SK-N-DZ (cell line): ENCODE results near the gene HSF2BP.
"Not testable (repeated sequence)": the region's sequence is repeated elsewhere in the genome, so short reads cannot be mapped to it uniquely, and the experiment has no call there.

Experiments
- DNase-seq: peaks from one replicate; pipeline ENCODE4 v3.0.0-alpha.2; 2015; ENCODE audit warnings: low spot score

The HSF2BP gene

DNA sequence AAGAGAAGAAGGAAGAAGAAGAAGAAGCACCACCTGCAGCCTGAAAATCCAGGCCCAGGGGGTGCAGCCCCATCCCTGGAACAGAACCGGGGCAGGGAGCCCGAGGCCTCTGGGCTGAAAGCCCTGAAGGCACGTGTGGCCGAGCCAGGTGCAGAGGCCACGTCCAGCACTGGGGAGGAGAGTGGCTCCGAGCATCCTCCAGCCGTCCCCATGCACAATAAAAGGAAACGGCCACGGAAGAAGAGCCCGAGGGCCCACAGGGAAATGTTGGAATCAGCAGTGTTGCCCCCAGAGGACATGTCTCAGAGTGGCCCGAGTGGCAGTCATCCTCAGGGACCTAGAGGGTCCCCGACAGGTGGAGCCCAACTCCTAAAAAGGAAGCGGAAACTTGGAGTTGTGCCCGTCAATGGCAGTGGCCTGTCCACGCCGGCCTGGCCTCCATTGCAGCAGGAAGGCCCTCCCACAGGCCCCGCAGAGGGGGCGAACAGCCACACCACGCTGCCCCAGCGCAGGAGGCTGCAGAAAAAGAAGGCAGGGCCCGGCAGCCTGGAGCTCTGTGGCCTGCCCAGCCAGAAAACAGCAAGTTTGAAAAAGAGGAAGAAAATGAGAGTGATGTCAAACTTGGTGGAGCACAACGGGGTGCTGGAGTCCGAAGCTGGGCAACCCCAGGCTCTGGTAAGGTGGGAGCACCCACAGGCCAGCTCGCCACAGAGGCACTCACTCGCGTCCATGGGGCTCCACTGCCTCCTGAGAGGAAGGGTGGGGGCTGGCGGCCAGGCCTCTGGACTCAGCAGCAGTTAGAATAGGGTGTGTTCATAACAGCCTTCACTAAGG lies 28.5 kb upstream of the HSF2BP start:
- no peak for DNase-seq

DNA sequence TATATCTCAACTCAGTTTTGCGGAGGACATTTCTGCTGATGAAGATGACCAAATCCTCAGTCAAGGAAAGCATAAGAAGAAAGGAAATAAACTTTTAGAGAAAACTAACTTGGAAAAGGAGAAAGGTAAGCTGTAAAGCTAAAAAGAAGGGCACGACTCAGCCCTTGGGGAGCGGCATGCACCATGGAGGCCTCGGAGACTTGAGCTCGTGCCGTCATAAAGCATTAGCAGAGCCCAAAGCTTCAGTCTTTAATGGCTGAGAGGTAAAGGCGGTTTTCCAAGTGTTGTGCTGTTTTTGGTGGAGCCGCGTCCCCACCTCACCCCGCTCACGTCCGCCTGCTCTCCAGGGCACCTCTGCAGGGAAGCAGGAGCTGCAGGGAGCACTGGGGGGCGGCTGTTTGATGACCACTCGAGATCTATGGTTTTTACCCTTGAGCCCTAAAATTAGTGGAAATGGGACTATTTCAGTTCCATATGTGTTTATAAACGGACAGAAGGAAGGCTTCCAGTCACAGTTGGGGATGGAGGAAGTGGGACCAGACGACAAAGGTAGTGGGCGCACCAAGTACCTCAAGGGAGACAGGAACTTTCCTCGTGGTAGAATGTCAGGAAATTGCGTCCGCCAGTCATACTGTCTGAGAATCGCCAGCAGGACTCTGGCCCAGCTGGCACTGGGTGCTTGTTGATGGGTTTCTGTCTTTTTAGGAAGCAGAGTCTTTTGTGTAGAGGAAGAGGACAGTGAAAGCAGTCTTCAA lies 27.7 kb upstream of the HSF2BP start:
- DNase-seq: no peak

- DNase-seq: no peak
Observed at GRCh38 chr21:43684424-43684823, 25.1 kb upstream of the HSF2BP start.

DNA sequence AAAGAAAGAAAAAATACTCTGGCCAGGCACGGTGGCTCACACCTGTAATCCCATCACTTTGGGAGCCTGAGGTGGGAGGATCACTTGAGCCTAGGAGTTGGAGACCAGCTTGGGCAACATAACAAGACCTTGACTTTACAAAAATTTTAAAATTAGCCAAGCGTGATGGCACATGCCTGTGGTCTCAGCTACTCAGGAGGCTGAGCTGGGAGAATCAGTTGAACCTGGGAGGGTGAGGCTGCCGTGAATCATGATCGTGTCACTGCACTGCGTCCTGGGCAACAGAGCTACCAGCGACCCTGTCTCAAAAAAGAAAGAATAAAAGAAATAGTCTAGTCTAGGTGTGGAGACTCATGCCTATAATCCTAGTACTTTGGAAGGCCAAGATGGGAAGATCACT lies 22.4 kb upstream of the HSF2BP start:
- no peak for DNase-seq

DNA sequence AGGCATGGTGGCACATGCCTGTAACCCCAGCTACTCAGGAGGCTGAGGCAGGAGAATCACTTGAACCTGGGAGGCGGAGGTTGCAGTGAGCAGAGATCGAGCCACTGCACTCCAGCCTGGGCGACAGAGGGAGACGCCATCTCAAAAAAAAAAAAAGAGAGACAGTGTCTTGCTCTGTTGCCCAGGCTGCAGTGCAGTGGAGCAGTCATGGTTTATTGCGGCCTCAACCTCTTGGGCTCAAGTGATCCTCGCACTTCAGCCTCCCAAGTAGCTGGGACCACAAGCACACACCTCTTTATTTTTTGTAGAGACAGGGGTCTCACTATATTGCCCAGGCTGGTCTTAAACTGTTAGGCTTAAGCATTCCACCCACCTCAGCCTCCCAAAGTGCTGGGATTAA lies 21.1 kb upstream of the HSF2BP start:
- DNase-seq: not testable (repeated sequence)

- no peak for DNase-seq
Observed at GRCh38 chr21:43679951-43680350, 20.7 kb upstream of the HSF2BP start.

DNA sequence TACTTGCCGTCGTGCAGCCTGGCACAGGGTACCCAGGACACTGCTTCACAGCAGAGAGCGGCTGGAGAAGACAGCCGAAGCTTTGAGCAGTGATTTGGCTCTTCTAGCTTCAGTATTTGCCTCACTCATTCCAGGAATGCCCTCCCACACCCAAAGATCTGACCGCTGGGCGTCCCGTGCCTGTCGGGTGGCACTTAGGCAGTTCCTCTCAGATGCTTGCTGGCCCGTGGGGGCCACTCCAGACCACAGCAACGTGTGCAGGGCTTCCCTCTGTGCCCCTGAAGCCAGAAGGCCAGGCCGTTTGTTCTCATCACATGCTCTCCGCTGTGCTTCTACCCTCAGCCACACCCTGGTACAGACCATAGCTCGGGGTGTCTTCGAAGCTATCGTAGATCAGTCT lies 17.1 kb upstream of the HSF2BP start:
- DNase-seq: no peak

DNA sequence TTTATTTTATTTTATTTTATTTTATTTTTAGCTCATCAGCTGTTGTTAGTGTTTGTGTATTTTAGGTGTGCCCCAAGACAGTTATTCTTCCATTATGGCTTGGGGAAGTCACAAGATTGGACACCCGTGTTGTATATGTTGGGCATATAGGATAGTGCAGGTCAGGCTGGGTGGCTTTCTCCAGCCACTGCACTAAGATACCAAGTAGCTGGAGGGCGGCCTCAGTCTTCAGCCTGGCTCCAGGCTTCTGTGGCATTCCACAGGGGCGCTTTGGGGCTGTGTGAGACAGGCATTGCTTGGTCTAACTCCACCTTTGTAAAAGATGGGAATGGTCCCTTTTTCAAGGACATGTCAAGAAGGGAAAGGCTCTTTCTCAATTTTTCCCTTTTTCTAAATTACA lies 16.6 kb upstream of the HSF2BP start:
- no peak for DNase-seq

GRCh38 chr21:43669828-43670605 lies 10.7 kb upstream of the HSF2BP start:
- no peak for DNase-seq

- DNase-seq: no peak
Observed at GRCh38 chr21:43667191-43667904, 8.1 kb upstream of the HSF2BP start.

DNA sequence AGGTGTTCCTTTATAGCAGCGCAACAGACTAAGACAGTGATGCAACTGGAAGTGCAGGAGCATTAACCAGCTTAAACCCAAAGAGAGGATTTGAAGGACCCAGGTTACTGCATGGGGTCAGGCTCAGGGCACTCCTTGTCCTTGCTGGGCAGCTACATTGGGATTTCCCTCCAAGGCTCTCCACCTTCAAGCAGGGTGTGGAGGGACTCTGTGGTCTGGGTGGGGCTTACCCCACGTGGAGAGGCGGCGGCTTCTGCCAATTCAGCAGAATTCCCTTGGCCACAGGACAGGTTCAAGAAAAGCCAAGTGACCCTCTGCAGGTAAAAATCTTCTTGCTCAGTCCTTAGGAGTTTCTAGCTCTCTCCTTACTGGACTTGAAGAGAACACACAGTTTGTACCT lies 6.6 kb upstream of the HSF2BP start:
- DNase-seq: no peak

DNA sequence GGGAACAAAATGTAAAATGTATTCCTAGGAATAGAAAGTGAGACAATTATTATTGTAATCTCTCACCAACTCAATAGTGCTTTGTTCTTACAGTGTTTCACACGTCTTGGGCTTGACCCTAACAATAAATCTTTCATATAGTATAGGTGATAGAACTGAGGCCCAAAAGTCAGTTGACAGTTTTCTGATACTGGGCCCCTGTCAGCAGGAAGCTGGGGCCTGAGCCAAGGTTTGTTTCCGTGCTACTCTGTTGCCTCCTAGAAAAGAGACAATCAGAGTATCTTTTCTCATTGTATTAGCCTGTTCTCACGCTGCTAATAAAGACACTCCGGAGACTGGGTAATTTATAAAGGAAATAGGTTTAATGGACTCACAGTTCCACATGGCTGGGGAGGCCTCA lies 5.1 kb upstream of the HSF2BP start:
- DNase-seq: no peak

- no peak for DNase-seq
Observed at GRCh38 chr21:43663033-43663432, 3.7 kb upstream of the HSF2BP start.

- DNase-seq: no peak
Observed at GRCh38 chr21:43662286-43662685, 3.0 kb upstream of the HSF2BP start.

GRCh38 chr21:43658769-43659135 lies 536 bp downstream of the HSF2BP start:
- no peak for DNase-seq

- no peak for DNase-seq
Observed at GRCh38 chr21:43658088-43658741, 1.1 kb downstream of the HSF2BP start.

- no peak for DNase-seq
Observed at GRCh38 chr21:43657355-43658087, 1.8 kb downstream of the HSF2BP start.

GRCh38 chr21:43654806-43655489 lies 4.3 kb downstream of the HSF2BP start:
- no peak for DNase-seq

- no peak for DNase-seq
Observed at GRCh38 chr21:43653626-43654025, 5.7 kb downstream of the HSF2BP start.

DNA sequence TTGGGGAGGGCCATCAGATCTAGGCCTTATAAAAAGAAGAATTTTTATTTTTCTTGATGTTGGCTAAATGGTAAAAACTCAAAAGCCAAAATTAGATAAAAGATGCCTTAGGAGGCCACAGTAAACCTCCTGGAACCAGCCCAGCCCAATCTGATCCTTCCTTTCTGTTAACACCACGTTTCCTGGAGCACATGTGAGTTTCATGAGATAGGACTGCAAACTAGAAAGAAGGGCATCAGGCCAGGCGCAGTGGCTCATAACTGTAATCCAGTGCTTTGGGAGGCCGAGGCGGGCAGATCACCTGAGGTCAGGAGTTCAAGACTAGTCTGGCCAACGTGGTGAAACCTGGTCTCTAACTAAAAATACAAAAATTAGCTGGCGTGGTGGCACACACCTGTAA lies 6.7 kb downstream of the HSF2BP start:
- DNase-seq: no peak
